Measurements from ENCODE around the gene KCNMA1.

Gene KCNMA1

DNA sequence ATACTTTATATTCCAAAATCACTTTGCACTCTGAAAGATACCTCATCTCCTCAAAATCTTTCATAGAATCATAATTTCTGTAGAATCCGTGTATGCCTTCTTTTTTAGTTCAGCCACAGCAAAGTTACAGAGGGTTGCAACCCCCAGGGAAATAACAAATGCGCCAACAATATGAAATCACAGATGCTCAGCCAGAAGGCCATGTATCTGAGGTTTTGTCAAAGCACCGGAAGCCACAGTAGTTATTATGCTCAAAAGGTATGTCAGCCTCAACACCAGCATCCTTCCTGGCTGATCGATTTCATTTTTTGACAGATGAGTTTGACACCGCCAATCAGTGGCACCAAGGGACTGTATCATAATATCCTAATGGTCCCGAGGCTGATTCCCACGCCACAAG is 204.1 kb downstream of the KCNMA1 start:
- TF ChIP-seq, protein P1, sequence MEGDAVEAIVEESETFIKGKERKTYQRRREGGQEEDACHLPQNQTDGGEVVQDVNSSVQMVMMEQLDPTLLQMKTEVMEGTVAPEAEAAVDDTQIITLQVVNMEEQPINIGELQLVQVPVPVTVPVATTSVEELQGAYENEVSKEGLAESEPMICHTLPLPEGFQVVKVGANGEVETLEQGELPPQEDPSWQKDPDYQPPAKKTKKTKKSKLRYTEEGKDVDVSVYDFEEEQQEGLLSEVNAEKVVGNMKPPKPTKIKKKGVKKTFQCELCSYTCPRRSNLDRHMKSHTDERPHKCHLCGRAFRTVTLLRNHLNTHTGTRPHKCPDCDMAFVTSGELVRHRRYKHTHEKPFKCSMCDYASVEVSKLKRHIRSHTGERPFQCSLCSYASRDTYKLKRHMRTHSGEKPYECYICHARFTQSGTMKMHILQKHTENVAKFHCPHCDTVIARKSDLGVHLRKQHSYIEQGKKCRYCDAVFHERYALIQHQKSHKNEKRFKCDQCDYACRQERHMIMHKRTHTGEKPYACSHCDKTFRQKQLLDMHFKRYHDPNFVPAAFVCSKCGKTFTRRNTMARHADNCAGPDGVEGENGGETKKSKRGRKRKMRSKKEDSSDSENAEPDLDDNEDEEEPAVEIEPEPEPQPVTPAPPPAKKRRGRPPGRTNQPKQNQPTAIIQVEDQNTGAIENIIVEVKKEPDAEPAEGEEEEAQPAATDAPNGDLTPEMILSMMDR (IDR thresholded peaks at IDR 0.05; ENCODE audit: low read depth, low read length): no peak
- no peak overlapping the region for H3K4me3 ChIP-seq (ENCODE audit: low read depth, low read length)

DNA sequence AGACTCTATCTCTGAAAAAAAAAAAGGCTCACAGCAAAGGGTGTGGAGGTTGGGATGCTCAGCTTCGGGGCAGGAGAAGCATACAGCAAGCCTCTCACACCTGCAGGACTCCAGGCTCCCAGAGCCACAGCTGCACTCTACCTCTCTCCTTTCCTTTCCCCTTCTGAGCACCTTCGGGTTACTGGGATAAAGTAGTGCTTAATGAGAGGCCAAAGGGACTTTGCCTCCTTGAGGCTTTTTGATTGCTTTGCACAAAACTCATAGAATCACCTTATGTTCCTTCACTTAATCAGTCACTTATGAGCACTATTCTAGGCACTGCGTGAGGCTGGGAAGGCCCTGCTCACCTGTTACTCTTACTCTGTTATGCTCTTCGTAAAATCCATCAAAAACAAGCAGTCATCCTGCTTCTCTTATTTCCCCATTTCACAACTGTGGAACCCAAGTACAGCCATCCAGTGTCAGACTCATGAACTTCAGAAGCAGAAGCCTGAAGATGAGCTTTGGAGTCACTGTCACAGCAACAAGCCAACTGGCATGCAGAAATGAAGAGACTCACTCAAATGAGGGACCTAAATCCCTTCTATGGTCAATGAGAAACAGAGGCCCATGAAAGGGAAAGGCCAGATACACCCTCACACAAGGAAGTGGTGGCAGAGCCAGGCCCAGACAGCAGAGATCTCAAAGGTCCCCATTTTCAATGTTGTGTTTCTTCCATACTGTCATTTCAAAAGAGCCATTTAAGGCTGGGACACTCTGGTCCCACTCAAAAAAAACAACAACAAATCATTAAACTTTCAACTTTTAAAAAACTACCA is 205.4 kb downstream of the KCNMA1 start:
- TF ChIP-seq, protein P1 (IDR thresholded peaks at IDR 0.05; ENCODE audit: low read depth, low read length): no peak
- no peak overlapping the region for H3K4me3 ChIP-seq (ENCODE audit: low read depth, low read length)

DNA sequence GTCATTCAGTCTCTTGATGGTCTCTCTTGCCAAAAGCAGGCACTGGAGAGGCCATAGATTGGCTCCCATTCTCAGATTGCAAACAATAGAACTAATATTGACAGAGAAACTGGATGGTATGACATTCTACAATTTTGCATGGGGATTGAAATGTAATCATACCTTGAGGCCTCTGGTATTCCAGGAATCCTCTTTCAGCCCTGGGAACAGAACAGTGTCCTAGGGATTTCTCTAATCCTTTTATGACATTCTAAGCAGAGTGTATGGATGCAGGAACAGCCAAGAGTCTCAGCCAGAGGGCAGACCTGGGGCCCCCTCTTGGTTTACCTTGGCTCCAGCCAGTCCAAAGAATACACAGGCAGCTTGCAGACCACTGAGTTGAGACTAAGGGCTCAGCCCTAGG is 206.4 kb downstream of the KCNMA1 start:
- TF ChIP-seq, protein P1 (IDR thresholded peaks at IDR 0.05; ENCODE audit: low read depth, low read length): no peak
- H3K4me3 ChIP-seq (ENCODE audit: low read depth, low read length): no peak overlapping the region

DNA sequence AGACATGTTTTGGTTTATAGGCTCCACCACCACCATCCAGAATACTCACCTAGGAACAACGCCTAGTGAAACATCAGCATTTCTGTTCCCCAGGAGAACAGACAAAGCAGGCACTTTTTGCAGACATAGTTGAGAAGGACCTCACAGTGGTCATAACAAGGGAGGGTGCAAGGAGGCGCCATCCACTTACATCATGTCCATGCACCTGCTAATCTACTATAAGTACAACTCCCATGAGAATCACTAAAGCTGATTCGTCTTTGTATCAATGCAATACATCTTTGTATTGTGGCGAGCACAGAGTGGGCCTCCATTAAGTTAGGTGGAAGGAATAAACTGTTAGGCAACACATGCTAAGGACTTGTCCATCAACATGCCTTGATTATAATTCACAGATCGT is 207.1 kb downstream of the KCNMA1 start:
- H3K4me3 ChIP-seq (ENCODE audit: low read depth, low read length): no peak overlapping the region
- TF ChIP-seq, protein P1 (IDR thresholded peaks at IDR 0.05; ENCODE audit: low read depth, low read length): no peak

GRCh38 chr10:77428691-77429395 is 208.8 kb downstream of the KCNMA1 start:
- no peak overlapping the region for H3K4me3 ChIP-seq (ENCODE audit: low read depth, low read length)
- TF ChIP-seq, protein P1 (IDR thresholded peaks at IDR 0.05; ENCODE audit: low read depth, low read length): peak; percentile 74

DNA sequence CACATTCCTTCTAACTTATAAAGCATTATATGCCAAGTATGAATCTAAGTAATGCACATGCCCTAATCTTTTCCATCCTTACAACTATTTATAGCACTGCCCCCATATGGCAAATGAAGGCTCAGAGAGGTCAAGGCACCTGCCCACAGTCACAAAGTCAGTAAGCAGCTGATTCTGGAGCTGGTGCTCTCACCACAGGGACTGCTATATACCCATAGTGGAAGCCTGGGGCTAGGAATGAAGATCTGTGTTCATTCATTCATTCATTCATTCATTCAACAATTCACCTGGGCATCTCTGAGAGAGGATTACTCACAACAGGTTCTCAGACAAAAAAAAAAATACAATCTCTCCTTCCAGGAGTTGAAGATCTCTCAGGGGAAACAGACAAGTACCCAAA is 213.4 kb downstream of the KCNMA1 start:
- TF ChIP-seq, protein P1 (IDR thresholded peaks at IDR 0.05; ENCODE audit: low read depth, low read length): no peak
- no peak overlapping the region for H3K4me3 ChIP-seq (ENCODE audit: low read depth, low read length)
